RPMI8226 (cell line): ENCODE measurements around the gene ZNF726.
A peak's percentile ranks its signal among the peaks of the same experiment; 100 is the strongest.
"Not testable (repeated sequence)": the region's sequence is repeated elsewhere in the genome, so short reads cannot be mapped to it uniquely, and the experiment has no call there.

Experiments
- DNase-seq: peaks from one replicate; pipeline ENCODE4 v3.0.0-alpha.2; 2015

Gene ZNF726

GRCh38 chr19:23946569-23946968 lies 31.9 kb downstream of the ZNF726 start:
- peak; percentile 10 for DNase-seq

GRCh38 chr19:23949611-23950010 lies 34.9 kb downstream of the ZNF726 start:
- no peak for DNase-seq

GRCh38 chr19:23956051-23956450 lies 41.4 kb downstream of the ZNF726 start:
- no peak for DNase-seq

- no peak for DNase-seq
These were observed 43.1 kb downstream of the ZNF726 start for GRCh38 chr19:23957660-23958281.

- DNase-seq: not testable (repeated sequence)
These were observed 48.7 kb downstream of the ZNF726 start for GRCh38 chr19:23963396-23963795.

GRCh38 chr19:23963881-23964280 lies 49.2 kb downstream of the ZNF726 start:
- not testable (repeated sequence) for DNase-seq

GRCh38 chr19:23964334-23964733 lies 49.6 kb downstream of the ZNF726 start:
- not testable (repeated sequence) for DNase-seq

- no peak for DNase-seq
These were observed 54.9 kb downstream of the ZNF726 start for GRCh38 chr19:23969630-23970029.

GRCh38 chr19:23971598-23971997 lies 56.9 kb downstream of the ZNF726 start:
- no peak for DNase-seq

GRCh38 chr19:23972161-23972560 lies 57.5 kb downstream of the ZNF726 start:
- DNase-seq: no peak

GRCh38 chr19:23974941-23975340 lies 60.3 kb downstream of the ZNF726 start:
- no peak for DNase-seq

- not testable (repeated sequence) for DNase-seq
These were observed 61.9 kb downstream of the ZNF726 start for GRCh38 chr19:23976631-23977030.

GRCh38 chr19:23977256-23977655 lies 62.6 kb downstream of the ZNF726 start:
- not testable (repeated sequence) for DNase-seq

GRCh38 chr19:23978068-23978467 lies 63.4 kb downstream of the ZNF726 start:
- no peak for DNase-seq

GRCh38 chr19:23980805-23981204 lies 66.1 kb downstream of the ZNF726 start:
- no peak for DNase-seq

GRCh38 chr19:23981863-23982262 lies 67.2 kb downstream of the ZNF726 start:
- DNase-seq: no peak

GRCh38 chr19:23983406-23983805 lies 68.7 kb downstream of the ZNF726 start:
- DNase-seq: no peak
